ENCODE measurements around the gene CEP85L. TPM values are rescaled to one million over a fixed set of nuclear protein-coding genes. Genes with fewer than 3 reads are reported as not detected.
A peak's percentile ranks its signal among the peaks of the same experiment; 100 is the strongest.

CEP85L gene
- total RNA-seq, 4 donors from 2014 or later: 12.6 to 16.2 (median 13.4) TPM

- TF ChIP-seq POLR2A (IDR thresholded peaks at IDR 0.05; ENCODE audit: low read depth): no peak
- no peak for TF ChIP-seq POLR2AphosphoS5 (IDR thresholded peaks at IDR 0.05)
- TF ChIP-seq, protein P1, sequence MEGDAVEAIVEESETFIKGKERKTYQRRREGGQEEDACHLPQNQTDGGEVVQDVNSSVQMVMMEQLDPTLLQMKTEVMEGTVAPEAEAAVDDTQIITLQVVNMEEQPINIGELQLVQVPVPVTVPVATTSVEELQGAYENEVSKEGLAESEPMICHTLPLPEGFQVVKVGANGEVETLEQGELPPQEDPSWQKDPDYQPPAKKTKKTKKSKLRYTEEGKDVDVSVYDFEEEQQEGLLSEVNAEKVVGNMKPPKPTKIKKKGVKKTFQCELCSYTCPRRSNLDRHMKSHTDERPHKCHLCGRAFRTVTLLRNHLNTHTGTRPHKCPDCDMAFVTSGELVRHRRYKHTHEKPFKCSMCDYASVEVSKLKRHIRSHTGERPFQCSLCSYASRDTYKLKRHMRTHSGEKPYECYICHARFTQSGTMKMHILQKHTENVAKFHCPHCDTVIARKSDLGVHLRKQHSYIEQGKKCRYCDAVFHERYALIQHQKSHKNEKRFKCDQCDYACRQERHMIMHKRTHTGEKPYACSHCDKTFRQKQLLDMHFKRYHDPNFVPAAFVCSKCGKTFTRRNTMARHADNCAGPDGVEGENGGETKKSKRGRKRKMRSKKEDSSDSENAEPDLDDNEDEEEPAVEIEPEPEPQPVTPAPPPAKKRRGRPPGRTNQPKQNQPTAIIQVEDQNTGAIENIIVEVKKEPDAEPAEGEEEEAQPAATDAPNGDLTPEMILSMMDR (IDR thresholded peaks at IDR 0.05): no peak
- 98% methylated on average over 2 of the region's 2 CpGs for WGBS
- peaks cover 21 to 41% (median 24%) of the 10 kb centered on the region in 4 donors for H3K4me1 ChIP-seq
- no peaks in the 10 kb centered on the region for H3K9me3 ChIP-seq
- no peak for DNase-seq (ENCODE audit: extremely low spot score)
- no peak overlapping the region for H3K27ac ChIP-seq (replicated peaks in 1 of 4)
- no peaks in the 10 kb centered on the region for H3K27me3 ChIP-seq
- H3K36me3 ChIP-seq: no peaks in the 10 kb centered on the region
- intact Hi-C loops (cut with DNase I): no loop called here
- no peak overlapping the region for H3K4me3 ChIP-seq
Measured at GRCh38 chr6:118530942-118531341, 120.4 kb downstream of the CEP85L start.

- Histone ChIP-seq H3K36me3 (no peaks in the 10 kb centered on the region), H3K4me1 (peaks cover 32 to 50% (median 34%) of the 10 kb centered on the region in 4 donors), H3K9me3 (no peaks in the 10 kb centered on the region), H3K27me3 (no peaks in the 10 kb centered on the region), H3K4me3 (no peak overlapping the region), H3K27ac (replicated peaks in 1 of 4) (peak overlapping the region in 1 of 4 donors; percentile 10)
- 70% methylated on average over 2 of the region's 2 CpGs for WGBS
- TF ChIP-seq EP300 (IDR thresholded peaks at IDR 0.05): no peak
- TF ChIP-seq, protein P1 (IDR thresholded peaks at IDR 0.05): no peak
- TF ChIP-seq POLR2A (IDR thresholded peaks at IDR 0.05; ENCODE audit: low read depth): no peak
- TF ChIP-seq POLR2AphosphoS5 (IDR thresholded peaks at IDR 0.05): no peak
- intact Hi-C loops (cut with DNase I): no loop called here
- no peak for DNase-seq (ENCODE audit: extremely low spot score)
Measured at GRCh38 chr6:118529756-118530155, 121.6 kb downstream of the CEP85L start.

- Histone ChIP-seq H3K27ac (replicated peaks in 1 of 4) (peak overlapping the region; percentile 2 to 41 (median 26)), H3K36me3 (peaks cover 0 to 6% (median 2%) of the 10 kb centered on the region in 4 donors), H3K4me3 (no peak overlapping the region), H3K27me3 (no peaks in the 10 kb centered on the region), H3K9me3 (no peaks in the 10 kb centered on the region), H3K4me1 (peaks cover 33 to 50% (median 35%) of the 10 kb centered on the region in 4 donors)
- intact Hi-C loops (cut with DNase I): no loop called here
- WGBS: 23% methylated on average over 1 of the region's 1 CpG
- DNase-seq (ENCODE audit: extremely low spot score): no peak
- no peak for TF ChIP-seq EP300 (IDR thresholded peaks at IDR 0.05)
- TF ChIP-seq, protein P1 (IDR thresholded peaks at IDR 0.05): no peak
- TF ChIP-seq POLR2AphosphoS5 (IDR thresholded peaks at IDR 0.05): no peak
- TF ChIP-seq POLR2A (IDR thresholded peaks at IDR 0.05; ENCODE audit: low read depth): no peak
Measured at GRCh38 chr6:118528129-118528528, 123.3 kb downstream of the CEP85L start.

DNA sequence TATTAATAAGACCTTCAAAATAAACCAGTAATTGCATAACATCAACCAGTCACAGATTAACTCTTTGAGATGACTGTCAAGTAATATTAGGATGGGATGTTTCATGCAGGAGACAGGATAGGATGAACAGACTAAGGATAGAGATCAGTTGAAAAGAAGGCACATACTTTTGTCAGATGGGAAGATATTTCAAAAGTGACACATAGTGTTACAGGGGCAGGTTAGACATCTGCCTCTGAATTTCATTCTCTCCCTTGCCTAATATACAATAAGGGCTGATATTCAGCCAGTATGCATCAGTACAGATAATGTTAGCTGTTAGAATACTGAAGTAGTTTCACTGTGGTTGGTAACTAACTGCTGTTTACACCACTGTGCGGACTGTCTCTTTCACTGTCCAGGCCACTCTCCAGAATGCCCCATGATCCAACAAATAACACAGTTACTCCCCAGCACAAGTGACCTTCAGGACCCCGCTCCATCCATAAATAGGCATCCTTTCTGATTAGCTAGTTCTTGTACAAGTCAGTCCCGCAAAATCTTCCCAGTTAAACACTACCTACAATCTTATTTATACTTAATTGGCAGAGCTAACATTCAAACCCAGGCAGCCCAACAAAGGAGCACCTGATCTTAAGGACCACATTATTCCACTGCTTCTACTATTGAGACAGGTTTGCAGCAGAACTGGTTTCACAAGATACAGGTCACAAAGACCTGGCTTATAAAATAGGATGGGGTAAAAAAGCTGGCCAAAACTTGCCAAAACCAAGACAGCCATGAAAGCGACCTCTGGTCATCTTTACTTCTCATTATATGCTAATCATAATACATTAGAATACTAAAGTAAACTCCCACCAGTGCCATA lies 125.2 kb downstream of the CEP85L start:
- DNase-seq (ENCODE audit: extremely low spot score): no peak
- Histone ChIP-seq H3K27me3 (no peaks in the 10 kb centered on the region), H3K9me3 (no peaks in the 10 kb centered on the region), H3K27ac (replicated peaks in 1 of 4) (peak overlapping the region; percentile 22 to 62 (median 44)), H3K4me1 (peaks cover 33 to 50% (median 35%) of the 10 kb centered on the region in 4 donors), H3K4me3 (no peak overlapping the region), H3K36me3 (peaks cover 0 to 11% (median 2%) of the 10 kb centered on the region in 4 donors)
- TF ChIP-seq, protein P1 (IDR thresholded peaks at IDR 0.05): no peak
- TF ChIP-seq POLR2A (IDR thresholded peaks at IDR 0.05; ENCODE audit: low read depth) (no peak), EP300 (IDR thresholded peaks at IDR 0.05) (no peak), POLR2AphosphoS5 (IDR thresholded peaks at IDR 0.05) (no peak)
- intact Hi-C loops (cut with DNase I): no loop called here
- 85% methylated on average over 4 of the region's 4 CpGs for WGBS
